Renal cortical epithelial cell (primary cell): ENCODE results near the gene NCKIPSD. TPM values are rescaled to one million over a fixed set of nuclear protein-coding genes. Genes with fewer than 3 reads are reported as not detected.

Experiments used
- DNase-seq: peaks from one replicate; pipeline ENCODE4 v3.0.0-alpha.2; 2011; ENCODE audit warnings: low read depth
- total RNA-seq: library from RNA; depleted of rRNA; stranded (reverse); fragments of >200 nt; gene quantifications from 2 replicates; pipeline ENCODE4 v1.2.3, GENCODE V29; 2014

Gene NCKIPSD
- total RNA-seq, 1 donor from 2014 or later: 26.7 TPM

DNA sequence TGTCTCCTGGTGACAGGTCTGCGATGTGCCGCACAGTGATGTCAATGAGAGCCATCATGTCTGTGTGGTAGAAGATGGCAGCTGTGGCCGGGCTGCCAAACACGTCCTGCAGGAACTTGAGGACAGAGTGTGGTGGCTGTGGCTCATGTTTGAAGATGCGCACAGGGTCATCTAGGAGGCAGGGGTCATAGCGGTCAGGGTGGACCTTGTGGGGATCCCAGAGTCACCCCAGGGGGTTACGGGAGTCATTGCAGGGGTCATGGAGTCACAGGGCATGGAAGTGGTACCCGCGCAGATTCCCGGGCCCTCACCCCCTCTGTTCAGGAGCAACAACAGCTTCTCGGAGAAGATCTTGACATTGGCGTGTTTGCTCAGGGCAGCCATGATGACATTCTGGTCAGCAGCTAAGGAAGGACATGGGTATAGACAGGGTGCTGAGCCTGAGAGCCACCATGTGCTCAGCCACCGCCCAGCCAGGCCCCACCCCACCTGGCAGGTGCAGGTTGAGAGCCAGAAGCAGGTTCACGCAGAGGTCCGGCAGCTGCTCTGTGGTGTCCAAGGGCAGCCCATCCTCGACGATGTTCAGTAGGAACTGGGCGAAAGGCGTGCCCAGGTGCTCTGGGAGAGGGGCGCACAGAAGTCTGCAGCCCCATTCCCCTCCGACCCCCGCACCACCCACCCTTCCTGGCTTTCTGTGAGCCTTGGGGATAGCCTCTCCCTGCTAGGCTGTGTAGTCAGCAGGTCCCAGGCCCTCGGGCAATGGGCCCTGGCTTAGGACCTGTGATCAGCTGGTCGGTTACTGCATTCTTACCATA, 6.9 kb downstream of the NCKIPSD start:
- no peak for DNase-seq

GRCh38 chr3:48678056-48678455, 7.7 kb downstream of the NCKIPSD start:
- no peak for DNase-seq

DNA sequence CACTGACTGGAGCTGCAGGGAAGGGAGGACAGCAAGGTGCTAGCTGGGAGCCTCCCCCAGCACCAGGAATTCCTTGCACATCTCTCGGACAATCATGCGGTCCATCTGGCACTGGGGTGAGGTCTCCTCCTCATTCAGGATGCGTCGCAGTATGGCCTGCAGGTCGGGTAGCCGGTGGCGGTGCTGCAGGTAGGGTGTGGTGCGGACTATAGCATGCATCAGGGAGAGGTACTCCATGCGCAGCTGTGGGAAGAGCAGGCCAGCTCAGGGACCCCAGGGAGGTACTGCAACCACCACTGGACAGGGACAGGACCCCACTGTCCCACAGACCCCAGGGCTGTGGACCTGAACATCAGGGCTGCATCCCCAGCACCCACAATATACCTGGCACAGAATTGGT, 11.2 kb downstream of the NCKIPSD start:
- no peak for DNase-seq

- DNase-seq: no peak
Observed at GRCh38 chr3:48672522-48672921, 13.2 kb downstream of the NCKIPSD start.

GRCh38 chr3:48664929-48665328, 20.8 kb downstream of the NCKIPSD start:
- no peak for DNase-seq

DNA sequence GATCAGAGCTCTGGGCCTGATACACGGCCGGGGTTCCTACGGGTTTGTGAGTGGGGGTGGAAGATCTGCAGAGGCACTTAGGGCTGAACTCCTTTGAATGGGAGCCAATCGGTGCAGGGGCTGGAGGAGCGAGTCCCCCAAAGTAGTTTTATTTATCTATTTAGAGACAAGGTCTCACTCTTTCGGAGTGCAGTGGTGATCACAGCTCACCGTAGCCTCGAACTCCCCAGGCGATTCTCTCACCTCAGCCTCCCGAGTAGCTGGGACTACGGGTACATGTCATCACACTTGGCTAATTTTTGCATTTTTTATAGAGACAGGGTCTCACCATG, 21.4 kb downstream of the NCKIPSD start:
- no peak for DNase-seq

GRCh38 chr3:48663489-48664312, 22.0 kb downstream of the NCKIPSD start:
- DNase-seq: peak; percentile 95

GRCh38 chr3:48662753-48663488, 22.8 kb downstream of the NCKIPSD start, which contains the start of gene CELSR3:
Gene CELSR3 (minus strand): TSS chr3:48662886. CDS start chr3:48662634, 252 bp downstream.
- DNase-seq: peak; percentile 73

DNA sequence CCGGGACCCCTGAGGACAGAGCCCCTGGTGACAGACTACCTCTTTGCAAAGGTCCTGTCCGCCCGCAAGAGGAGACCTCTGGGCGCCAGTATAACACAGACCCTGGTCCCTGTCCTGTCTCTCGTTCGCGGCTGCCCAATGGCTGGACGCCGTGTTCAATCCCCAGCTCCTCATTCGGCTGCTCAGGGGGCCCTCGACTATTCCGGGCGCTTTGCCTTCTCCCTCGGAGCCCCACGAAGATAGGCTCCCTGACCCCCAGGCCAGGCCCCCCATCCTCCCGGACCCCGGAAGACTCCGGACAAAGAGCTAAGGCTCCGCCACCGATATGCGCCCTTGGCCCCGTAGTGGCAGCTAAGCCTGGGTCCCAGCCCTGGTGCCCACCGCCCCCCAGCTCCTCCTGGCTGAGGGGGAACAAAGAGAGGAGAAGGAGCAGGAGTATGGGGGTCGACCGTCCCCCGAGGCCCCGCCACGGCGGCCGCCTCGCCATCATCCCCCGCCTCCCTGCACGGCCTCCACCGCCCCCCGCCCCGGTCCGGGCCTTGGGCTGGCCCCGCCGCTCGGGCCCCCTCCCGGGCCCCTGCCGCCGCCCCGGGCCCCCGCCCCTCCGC, 23.5 kb downstream of the NCKIPSD start:
- no peak for DNase-seq

- DNase-seq: no peak
Observed at GRCh38 chr3:48661501-48662144, 24.1 kb downstream of the NCKIPSD start.

DNA sequence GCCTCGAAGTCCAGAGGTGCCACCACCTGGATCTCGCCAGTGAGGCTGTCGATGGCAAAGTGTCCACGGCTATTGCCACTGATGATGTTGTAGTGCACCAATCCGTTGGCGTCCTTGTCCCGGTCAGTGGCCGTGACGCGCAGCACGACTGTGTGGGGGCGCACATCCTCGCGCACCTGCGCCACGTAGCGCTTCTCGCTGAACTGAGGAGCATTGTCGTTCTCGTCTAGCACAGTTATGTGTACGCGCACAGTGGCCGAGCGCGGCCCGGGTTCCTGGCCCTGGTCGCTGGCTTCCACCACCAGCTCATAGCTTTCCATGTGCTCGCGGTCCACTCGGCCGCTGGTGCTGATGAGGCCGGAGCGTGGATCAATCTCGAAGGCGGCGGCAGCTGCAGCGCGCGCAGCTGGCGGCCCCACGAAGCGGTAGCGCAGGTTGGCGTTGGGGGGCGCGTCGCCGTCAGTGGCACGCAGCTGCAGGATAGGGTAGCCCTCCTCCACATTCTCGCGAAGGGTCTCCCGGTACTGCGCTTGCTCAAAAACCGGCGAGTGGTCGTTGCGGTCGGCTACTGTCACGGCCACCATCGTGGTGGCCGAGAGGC, 24.8 kb downstream of the NCKIPSD start:
- DNase-seq: no peak

GRCh38 chr3:48656841-48657281, 28.9 kb downstream of the NCKIPSD start:
- DNase-seq: no peak

DNA sequence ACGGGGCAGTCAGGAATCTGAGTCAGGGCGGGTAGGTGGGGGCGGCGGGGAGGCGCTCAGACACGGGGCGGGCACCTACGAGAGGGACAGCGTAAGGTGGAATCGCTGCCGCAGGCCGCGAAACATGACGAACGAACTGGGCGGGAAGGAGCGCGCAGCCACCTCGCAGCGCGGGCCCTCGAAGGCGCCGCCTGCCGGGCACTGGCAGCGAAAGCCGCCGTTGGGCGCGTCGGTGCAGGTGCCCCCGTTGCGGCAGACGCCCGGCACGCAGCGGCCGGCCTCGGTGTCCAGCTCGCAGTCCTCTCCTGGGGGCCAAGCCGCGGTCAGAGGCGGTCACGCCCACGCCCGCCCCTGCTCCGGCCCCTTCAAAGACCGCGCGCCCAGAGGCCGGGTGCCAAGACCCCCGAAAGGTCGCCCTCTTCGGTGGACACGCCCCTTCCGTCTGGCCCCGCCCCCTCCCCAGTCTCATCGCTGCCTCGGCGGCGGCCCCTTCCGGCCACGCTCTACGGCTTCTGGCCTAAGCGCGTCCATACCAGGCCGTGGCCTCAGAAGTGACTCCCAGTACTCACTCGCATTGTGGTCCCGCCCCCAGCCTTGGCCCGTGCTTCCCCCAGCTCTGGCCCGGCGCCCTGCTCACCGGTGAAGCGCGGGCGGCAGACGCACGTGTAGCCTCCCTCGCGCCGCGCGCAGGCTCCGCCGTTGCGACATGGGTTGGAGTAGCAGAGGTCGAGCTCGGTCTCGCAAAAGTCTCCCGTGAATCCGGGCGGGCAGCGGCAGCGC, 29.5 kb downstream of the NCKIPSD start:
- DNase-seq: peak; percentile 64

- no peak for DNase-seq
Observed at GRCh38 chr3:48655606-48656005, 30.1 kb downstream of the NCKIPSD start.

DNA sequence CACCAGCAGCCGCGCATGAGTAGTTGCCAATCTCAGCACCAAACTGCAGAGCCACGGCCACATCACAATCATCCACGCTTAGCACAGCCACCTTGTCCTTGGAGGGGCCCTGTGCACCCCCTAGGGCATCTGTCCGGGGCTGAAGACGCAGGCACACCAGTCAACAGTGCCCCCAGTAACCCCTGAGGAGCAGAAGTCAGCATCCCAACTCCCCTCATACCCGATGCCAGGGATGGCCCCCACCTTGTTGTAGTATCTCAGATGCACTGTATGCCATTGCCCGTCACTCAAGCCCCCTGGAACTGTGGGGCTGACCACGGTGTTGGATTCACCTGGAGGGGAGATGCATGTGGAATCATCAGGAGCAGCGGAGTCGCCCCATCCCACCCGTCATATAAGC, 30.7 kb downstream of the NCKIPSD start:
- DNase-seq: no peak

DNA sequence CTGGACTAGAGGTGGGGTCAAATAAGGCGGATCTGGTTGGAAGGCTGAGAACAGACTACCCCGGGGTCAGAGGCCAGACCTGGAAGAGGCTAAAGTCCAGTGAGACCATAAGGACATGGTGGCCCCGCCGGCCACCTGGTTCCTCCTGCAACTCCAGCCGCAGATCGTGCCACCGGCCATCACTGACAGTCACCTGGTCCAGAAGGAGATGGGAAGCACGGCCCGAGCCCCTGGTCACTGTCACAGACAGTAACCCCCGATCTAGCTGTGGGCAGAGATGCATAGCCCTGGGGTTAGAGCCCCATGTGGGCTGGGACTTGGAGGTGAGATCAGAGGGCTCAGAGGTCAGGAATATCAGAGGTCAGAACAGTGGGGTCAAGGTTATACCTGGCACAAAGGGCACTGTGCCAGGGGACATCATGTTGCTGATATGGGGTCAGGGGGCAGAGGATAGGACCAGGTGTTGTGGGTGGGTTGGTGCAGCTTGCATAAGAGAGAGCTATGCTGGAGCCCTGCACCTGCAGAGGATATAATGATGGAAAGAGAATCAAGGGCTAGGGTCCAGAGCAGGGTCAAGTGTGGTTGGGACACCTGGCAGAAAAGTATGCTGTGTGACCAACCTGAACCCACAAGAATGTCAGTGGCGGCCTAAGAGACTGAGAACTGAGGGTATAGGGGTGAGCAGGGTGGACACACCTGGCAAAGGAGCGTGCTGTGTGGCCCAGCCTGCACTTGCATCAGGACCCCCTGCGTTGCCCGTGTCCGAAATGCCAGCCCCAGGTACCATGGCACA, 32.6 kb downstream of the NCKIPSD start:
- no peak for DNase-seq

DNA sequence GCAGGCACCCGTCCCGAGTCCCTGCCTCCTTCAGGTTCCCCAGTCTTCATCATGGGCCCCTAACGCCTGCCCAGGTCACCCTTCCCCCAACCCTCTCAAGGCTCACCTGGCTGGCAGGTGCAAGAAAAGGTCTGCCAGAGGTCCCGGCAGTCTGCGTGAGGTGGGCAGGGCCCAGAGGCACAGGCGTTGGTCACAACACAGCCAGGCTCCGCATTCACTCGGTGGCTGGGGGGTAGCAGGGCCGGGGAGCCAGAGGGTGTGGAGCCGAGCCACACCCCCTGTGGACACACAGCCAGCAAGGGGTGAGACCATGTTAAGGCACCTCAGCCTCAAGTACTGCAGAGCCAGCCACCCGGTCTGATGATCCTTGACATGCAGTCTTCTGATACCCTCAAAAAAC, 33.9 kb downstream of the NCKIPSD start:
- DNase-seq: no peak

DNA sequence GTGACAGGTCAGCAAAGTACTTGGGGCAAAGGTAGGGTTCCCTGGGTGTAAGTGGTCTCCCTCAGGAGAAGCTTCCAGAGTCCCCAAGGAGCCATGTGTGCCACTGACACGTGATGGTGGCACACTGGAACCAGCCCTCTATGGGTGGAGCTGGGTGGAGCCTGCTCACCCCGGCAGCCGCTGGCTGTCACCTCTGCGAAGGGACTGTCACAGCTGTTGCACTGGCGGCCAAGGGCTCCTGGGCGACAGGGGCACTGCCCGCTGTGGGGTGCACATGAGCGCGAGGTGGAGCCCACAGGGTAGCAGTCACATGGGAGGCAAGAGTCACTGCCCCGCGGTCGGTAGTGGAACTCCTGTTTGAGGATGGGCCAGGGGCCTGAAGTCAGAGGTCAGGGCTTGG, 35.0 kb downstream of the NCKIPSD start:
- no peak for DNase-seq

- no peak for DNase-seq
Observed at GRCh38 chr3:48648188-48648850, 37.4 kb downstream of the NCKIPSD start.
